Cortex of kidney (tissue), 1 donor: ENCODE results near the gene RABIF.
"Not testable (repeated sequence)": the region's sequence is repeated elsewhere in the genome, so short reads cannot be mapped to it uniquely, and the experiment has no call there.

Experiments used
- DNase-seq: peaks from one replicate; lab custom pipeline; 2025; lab: John Stamatoyannopoulos, UW

Gene RABIF

GRCh38 chr1:202888531-202889360, at the start of gene RABIF:
TSS of gene RABIF (minus strand) at chr1:202889149. CDS start at chr1:202889098, 51 bp downstream.
- peak; percentile 89 for DNase-seq

DNA sequence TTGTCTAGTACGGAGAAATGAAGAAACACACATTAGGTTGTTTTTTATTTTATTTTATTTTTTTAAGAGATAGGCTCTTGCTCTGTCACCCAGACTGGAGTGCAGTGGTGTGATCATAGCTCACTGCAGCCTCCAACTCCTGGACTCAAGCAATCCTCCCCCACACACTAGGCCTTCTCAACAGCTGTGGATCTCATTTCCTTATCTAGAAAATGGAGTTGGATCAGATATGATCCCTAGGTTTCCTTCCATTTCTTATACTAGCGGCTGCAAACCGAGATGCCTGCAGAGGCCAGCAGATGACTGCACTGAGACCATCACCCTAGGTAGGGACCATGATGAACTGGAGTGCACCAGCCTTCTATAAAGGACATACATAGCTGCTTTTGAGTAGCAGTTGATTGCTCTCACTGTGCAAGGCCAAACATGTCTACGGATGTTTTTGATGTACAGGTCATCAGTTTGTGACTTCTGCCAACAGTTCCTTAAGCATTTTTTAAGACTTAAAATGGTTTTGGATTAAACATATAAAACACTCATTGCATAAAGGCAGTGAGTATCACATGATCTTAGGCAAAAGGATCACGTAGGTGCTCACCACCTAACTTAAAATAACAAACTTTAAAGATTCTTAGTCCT, 49.5 kb upstream of the RABIF start:
- DNase-seq: no peak

GRCh38 chr1:202936409-202936808, 47.5 kb upstream of the RABIF start:
- DNase-seq: not testable (repeated sequence)

GRCh38 chr1:202935844-202936243, 46.9 kb upstream of the RABIF start:
- DNase-seq: no peak

DNA sequence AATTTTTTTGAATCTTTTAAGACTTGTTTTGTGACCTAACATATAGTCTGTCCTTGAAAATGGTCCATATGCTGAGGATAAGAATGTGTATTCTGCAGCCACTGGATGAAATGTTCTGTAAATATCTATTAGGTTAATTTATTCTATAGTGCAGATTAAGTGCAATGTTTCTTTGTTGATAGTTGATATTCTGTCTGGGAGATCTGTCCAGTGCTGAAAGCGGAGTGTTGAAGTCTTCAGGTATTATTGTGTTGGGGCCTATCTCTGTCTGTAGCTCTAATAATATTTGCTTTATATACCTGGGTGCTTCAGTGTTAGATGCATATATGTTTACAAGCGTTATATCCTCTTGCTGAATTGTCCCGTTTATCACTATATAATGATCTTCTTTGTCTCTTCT, 45.8 kb upstream of the RABIF start:
- no peak for DNase-seq

DNA sequence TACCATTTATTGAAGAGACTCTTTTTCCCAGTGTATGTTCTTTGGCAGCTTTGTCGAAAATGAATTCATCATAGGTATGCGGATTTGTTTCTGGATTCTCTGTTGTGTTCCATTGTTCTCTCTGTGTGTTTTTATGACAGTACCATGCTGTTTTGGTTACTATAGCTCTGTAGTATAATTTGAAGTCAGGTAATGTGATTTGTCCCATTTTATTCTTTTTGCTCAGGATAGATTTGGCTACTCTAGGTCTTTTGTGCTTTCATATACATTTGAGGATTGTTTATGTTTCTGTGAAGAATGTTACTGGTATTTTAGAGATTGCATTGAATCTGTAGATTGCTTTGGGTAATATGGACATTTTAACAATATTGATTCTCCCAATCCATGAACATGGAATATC, 43.5 kb upstream of the RABIF start:
- no peak for DNase-seq

GRCh38 chr1:202926581-202927491, 37.9 kb upstream of the RABIF start, which contains the start of gene KLHL12:
TSS of gene KLHL12 (minus strand) at chr1:202927234. CDS start at chr1:202925162, 2,072 bp downstream.
- DNase-seq: peak; percentile 78

DNA sequence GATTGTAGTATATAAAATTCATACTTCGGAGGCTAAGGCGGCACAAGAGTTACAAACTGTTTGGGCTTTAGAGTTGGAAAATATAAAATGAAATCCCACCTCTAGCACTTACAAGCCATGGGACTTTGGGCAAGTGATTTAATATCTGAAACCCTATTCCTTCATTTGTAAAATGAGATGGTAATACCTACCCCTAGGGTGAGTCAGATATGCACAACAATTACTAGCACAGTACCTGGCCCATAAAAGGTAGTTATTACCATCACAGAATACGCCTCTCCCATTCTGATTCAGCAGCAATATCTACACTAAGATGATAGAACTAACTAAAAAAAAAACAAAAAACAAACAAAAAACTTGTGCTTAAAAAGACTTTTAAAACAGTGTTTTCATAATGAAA, 34.6 kb upstream of the RABIF start:
- DNase-seq: no peak

GRCh38 chr1:202919615-202920014, 30.7 kb upstream of the RABIF start:
- no peak for DNase-seq

DNA sequence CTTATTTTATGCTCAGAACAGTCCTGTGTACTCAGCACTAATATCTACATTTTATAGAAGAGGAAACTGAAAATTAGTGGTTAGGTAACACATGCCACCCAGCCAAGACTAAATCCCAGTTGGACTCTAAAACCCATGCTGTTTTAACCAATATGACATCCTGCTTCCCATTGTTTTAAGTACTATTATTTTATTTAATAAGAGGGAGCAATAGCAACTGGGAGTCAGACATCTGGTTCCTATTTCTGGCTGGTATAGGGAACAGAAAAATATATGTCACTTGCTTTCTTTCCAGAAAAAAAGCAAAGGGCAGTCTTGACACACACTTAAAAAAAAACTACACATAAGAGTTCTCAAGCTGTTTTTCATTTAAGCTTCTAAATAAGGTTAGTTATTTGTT, 26.2 kb upstream of the RABIF start:
- DNase-seq: no peak

- not testable (repeated sequence) for DNase-seq
Measured at GRCh38 chr1:202912476-202912875, 23.5 kb upstream of the RABIF start.

DNA sequence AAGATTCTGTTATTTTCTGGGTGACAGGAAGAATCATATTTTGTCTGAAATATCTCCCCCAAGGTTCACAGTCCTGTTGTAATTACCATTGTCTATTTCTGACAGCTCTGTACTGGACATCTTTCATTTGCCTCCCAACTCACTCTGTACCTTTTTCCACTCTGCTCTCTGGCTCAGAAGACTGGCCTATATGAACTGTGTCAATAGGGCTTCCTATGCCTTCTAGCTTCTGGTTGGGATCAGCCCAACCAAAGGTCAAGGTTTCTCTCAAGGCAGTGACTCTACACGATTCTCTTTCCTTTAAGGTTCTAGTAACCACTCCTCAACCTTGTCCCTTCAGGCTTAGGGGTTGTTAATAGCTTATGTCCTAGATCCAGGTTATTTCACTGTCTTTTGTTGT, 20.5 kb upstream of the RABIF start:
- no peak for DNase-seq

GRCh38 chr1:202908998-202909397, 20.0 kb upstream of the RABIF start:
- DNase-seq: no peak

- no peak for DNase-seq
Measured at GRCh38 chr1:202905331-202905730, 16.4 kb upstream of the RABIF start.

DNA sequence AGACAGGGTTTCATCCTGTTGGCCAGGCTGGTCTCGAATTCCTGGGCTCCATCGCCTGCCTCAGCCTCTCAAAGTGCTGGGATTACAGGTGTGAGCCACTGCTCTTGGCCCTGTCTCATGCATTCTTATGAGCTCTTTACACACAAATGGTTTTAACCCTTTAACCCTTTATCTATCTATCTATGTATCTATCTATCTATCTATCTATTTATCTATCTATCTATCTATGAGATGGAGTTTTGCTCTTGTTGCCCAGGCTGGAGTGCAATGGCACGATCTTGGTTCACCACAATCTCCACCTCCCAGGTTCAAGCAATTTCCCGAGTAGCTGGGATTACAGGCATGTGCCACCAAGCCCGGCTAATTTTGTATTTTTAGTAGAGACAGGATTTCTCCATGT, 14.9 kb upstream of the RABIF start:
- DNase-seq: not testable (repeated sequence)

- DNase-seq: no peak
Measured at GRCh38 chr1:202901555-202901954, 12.6 kb upstream of the RABIF start.

GRCh38 chr1:202892501-202892900, 3.6 kb upstream of the RABIF start:
- no peak for DNase-seq

DNA sequence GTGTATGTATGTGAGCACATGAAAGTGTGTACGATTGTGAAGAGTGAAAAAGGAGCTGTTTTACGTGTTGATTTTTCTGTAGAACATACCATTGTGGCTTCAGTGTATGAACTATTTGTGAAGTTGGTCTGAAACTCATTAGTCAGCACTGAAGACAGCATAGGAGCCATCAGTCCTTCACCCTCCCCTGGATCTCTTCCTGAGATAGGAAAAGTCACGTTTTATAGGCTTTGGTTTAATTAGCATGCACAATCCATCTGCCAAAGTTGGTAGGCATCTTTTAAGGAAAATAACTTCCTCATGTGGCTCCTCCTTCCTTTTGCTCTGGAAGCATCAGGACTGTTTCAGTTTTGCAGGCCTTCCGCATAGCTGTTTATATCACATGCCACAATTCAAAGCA, 1.4 kb upstream of the RABIF start:
- DNase-seq: no peak

- no peak for DNase-seq
Measured at GRCh38 chr1:202888221-202888530, 773 bp downstream of the RABIF start.

DNA sequence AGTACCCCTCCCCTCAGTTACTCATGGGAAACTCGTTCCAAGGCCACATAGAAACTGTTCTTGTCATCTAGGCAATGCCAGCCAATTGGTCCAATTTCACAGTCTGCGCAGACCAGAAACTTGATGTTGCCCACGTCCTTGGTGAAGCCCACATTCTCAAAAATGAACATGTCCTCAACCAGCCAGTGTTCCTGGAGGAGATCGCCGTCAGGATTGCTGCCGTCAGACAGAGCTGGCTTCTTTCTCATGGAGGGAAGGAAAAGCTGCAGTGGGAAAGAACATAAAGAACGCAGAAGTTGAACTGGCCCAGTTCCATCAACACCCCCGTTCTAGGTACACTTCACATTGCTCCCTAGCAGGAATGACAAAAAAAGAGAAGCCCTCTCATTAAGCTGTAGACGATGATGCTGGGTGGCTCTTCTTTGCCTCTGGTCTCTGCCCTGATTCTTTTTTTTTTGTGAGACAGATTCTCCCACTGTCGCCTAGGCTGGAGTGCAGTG, 7.9 kb downstream of the RABIF start:
- DNase-seq: no peak

- DNase-seq: no peak
Measured at GRCh38 chr1:202880062-202880461, 8.9 kb downstream of the RABIF start.

DNA sequence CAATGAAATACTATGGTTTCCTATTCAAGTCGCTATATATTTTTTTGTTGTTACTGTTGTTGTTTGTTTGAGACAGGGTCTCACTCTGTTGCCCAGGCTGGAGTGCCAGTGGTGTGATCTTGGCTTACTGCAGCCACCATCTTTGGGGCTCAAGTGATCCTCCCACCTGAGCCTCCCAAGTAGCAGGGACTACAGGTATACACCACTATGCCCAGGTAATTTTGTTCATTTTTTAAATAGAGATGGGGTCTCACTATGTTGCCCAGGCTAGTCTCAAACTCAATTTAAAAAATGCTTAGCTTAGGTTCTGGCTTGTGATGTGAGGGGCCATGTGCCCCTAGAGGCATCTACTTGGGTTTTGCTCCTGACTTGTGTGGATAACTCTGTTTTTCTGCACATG, 9.8 kb downstream of the RABIF start:
- DNase-seq: no peak
